HK-2 (cell line): ENCODE data around the gene CLPTM1.
"Not testable (repeated sequence)": the region's sequence is repeated elsewhere in the genome, so short reads cannot be mapped to it uniquely, and the experiment has no call there.

ENCODE experiments used
- DNase-seq: peaks from one replicate; pipeline ENCODE4 v3.0.0-alpha.2; 2018; ENCODE audit not compliant: unreplicated experiment

CLPTM1 gene

DNA sequence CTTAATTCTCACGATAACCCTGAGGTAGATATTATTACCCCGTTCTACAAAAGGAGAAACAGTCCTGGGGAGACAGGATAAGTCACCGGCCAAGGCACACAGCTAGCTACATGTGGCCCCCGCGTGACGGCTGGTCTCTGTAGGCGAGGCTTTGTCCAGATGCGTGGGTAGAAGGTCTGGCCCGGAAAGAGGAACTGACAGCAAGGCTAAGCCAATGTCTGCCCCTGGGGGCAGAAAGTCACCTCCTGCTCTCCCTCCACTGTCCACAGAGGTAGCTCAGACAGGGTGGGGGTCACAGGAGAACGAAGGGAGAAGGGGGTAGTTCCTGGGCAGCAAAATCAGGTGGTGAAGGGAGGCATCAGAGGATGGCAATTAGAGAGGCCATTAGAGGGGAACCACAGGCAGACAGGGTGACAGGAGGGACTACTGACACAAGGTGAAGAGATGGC is 11.4 kb upstream of the CLPTM1 start:
- DNase-seq: no peak

DNA sequence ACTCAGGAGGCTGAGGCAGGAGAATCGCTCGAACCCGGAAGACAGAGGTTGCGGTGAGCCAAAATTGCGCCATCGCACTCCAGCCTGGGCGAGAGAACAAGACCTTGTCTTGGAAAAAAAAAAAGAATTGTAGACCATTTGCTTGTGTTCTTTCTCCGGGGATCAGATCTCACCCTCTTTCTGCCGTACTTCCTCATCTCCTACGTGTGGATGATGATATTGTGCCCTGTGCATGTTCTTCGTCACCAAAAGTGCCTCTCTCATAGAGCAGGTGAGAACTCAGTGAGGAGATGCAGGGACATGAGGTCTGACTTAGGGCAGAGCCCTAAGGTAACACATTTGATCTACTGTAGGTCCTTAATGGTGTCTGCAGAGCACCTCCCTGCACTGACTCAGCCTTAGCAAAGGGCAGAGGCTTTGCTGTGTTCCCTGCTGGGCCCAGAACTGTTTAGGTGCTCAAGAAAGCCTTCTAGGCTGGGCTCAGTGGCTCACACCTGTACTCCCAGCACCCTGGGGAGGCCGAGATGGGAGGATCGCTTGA is 8.1 kb upstream of the CLPTM1 start:
- DNase-seq: no peak

DNA sequence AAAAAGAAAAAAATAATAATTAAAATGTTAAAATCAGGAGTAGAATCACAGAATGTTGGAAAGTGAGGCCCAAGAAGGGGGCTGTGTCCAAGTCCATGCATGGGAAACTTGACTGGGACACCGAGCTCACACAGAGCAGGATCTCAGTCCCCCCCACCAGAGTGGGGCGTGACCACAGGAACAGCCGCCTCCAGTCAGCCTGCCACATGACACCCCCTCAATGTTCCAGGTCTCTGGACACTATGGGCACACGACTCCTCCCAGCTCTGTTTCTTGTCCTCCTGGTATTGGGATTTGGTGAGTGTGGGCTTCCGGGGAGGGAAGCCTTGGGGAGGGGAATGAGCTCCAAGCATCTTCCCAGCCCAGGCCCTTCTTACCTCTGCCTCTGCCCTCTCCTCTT is 6.9 kb upstream of the CLPTM1 start:
- DNase-seq: no peak

DNA sequence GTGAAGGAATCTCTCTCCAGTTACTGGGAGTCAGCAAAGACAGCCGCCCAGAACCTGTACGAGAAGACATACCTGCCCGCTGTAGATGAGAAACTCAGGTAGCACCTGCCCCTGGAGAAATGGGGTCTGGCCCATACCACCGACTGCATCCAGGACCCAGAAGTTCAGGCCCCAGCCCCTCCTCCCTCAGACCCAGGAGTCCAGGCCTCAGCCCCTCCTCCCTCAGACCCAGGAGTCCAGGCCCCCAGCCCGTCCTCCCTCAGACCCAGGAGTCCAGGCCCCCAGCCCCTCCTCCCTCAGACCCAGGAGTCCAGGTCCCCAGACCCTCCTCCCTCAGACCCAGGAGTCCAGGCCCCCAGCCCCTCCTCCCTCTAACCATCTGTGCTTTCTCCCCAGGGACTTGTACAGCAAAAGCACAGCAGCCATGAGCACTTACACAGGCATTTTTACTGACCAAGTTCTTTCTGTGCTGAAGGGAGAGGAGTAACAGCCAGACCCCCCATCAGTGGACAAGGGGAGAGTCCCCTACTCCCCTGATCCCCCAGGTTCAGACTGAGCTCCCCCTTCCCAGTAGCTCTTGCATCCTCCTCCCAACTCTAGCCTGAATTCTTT is 6.3 kb upstream of the CLPTM1 start:
- DNase-seq: no peak

DNA sequence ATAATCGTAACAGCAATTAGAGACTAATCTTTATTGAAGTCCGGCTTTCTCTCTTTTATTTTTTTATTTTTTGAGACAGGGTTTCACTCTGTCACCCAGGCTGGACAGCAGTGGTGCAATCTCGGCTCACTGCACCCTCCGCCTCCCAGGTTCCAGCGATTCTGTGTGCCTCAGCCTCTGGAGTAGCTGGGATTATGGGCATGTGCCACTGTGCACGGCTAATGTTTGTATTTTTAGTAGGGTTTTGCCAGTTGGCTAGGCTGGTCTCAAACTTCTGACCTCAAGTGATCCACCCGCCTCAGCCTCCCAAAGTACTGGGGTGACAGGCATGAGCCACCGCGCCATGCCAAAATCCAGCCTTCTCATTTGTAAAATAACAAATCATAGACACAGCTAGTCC is 5.6 kb upstream of the CLPTM1 start:
- DNase-seq: no peak

DNA sequence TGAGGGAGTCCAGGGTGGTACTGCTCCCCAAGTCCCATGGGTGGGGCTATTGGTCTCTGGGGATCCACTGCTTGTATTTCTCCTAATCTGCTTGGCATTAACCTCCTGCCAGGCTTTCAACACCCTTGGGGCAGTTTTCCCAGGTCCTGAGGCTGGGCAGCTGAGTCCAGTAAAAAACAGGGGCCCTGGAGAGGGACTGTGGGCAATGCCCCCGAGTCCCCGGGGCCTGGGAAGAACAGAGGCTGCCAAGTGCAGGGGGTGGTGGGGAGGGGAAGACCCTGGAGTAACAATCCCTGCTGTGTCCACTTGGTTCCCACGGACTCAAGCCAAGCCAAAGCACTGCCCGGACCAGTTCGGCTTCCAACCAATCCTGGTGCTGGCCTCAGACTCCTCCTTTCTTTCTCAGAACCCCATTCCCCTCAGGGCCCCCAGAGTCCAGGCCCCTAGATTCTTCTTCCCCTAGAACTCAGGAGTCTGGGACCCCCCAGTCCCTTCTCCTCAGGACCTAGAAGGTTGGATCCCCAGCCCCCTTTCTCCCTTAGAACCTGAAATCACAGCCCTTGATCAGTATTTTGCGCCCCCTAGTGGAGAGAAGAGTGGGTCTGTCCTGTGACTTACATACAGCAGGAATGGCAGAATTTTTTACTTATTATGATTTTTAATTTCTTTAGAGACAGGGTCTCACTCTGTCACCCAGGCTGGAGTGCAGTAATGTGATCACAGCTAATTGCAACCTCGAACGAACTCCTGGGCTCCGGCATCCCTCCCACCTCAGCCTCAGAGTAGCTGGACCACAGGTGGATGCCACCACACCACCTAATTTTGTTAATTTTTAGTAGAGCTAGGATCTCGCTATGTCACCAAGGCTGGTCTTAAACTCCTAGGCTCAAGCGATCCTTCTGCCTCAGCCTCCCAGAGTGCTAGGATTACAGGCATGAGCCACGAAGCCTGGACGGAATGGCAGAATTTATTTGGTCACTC is 3.7 kb upstream of the CLPTM1 start:
- peak; percentile 56 for DNase-seq

DNA sequence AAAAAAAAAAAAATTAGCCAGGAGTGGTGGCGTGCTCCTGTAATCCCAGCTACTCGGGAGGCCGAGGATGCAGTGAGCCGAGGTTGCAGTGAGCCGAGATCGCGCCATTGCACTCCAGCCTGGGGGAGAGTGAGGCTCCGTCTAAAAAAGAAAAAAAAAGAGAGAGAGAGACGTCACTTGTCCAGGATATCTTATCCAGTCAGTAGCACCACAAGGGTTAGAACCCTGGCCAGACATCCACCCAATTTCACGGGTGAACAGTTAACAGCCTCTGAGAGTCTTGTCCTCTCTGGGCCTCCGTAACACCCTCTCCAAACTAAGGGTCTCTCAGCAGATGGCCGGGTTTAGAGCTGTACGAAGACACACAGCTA is 917 bp upstream of the CLPTM1 start:
- no peak for DNase-seq

DNA sequence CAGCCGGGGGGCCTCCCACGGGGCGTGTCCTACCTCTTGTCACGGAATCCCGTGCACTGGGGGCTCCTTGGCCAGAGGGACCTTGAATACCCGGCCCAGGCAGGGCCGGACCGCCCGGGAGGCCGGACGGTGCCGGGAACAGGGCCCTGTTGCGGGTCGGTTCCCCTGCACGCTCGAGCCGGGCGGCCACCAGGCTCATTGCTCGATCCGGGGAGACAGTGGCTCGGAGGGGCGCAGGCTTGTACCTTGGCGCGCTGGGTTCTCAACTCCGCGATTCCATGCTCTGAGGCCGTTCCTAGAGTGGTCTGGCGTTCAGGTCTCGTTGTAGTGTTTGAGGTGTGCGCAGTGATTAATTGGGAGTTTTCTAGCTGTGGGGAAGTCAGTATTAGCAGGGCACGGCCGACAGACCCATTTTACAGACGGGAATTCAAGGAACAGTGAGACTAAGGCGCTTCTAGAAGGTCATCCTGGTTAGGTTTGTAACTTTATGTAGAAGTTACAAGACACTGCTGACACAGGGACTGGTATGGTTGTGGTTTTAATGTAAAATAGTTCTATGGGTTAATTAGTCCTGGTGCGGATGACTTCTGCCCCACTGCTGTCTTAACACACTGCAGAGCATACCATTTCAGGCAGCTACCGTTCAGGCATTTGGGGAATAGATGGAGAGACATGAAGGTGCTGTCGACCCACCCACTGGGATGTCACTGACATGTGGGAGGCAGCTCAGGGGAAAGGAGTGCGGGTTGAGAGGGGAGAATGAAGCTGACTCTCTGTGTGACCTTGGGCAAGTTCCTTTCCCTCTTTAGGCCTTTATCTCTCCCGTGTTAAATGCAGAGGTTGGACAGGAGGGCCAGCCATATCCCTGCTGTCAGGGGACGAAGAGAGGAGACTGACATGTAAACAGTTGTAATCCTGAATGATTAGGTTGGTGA is 592 bp downstream of the CLPTM1 start:
- DNase-seq: no peak

DNA sequence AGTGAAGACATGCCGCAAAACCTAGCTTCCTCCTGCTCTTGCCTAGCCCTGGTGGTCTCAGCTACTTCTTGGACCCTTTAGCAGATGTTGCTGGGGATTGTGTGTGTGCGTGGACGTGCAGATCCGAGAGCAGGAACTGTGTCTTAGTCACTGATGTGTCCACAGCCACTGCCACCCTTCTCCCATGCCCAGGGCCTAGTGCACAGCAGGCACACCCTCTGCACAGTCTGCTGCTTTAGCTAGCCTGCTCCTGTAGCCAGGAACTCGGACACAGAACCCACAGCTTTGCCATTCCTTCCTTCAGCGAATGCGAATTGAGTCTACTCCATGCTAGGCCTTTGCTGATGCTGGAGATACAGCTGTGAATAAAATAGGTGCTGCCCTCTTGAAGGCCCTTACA is 2.3 kb downstream of the CLPTM1 start:
- no peak for DNase-seq

DNA sequence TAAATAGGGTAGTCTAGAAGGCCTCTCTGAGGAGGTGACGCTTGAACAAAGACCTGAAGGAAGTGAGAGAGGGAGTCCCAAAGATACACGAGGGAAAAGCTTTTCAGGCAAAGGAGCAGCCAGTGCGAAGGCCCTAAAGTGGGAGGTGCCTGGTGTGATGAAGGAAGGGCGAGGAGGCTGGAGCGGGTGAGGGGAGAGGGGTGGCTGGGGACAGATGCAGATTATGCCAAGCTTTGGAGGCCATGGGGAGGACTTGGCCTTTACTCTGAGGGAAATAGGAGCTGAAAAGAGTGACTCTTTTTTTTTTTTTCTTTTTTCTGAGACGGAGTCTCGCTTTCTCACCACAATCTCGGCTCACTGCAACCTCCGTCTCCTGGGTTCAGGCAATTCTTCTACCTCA is 2.9 kb downstream of the CLPTM1 start:
- no peak for DNase-seq

DNA sequence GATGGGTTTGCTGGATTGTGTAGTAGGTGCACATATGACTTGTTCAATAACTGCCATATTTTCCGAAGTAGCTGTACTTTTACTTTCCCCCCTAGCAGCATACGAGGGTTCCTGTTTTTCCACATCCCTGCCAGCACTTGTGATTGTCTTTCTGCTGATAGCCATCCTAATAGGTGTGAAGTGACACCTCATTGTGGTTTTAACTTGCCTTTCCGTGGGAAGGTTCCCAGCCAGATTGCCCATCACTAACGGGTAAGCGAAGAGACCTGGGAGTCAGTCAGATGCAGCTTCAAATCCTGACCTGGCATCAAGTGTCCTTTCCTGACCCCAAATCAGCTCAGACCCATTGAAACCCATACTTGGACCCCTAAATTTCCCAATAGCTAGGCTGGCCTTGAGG is 4.5 kb downstream of the CLPTM1 start:
- no peak for DNase-seq

DNA sequence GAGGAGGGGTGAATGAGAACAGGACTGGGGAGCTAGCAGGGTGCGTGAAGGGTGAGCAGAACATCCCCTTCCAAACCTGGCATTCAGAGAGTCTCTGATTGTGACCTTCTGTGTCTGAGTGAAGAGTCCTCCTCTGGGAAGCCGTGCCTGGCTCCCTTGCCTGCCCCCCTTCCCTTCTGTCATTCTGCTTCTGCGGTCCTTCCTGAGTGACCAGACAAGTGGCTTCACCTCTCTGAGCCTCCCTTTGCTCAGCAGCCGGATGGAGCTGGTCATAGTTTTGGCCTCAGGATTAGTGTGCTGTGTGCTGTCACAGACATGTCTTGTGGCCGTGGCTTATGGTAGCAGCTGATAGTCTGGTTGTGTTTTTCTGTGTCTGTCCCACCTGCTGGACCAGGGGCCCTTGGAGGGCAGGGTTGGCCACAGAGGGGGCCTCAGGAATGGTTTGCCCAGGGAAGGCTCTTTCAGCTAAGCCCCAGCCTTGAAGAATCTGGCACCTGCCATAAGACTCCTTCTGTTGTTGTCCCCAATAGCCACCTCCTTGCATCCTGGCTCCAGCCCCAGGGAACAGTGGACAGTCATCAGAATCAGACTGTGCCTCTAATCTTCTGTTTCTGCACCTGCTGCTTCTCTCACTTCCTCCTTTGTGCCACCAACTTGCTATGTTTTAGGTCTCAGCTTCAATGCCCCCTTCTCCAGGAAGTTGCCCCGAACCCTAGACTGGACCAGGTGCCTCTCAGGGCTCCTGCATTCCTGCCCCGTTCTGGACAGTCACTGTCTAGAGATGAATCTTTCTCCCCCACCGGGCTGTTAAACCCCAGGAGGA is 5.9 kb downstream of the CLPTM1 start:
- DNase-seq: no peak

DNA sequence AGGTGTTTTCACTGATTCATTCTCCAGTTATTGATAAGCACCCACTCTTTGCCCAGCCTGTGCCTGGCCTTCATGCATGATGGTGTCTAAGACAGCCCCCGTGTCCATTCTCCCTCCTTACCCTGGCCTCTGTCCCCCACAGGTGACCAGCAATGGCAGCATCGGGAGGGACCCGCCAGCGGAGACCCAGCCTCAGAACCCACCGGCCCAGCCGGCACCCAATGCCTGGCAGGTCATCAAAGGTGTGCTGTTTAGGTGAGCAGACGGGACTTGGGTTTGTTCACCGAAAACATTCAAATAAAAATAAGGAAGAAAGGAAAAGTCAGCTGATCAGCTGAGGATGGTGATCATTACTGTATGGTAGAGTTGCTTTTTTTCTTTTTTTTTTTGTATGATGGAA is 6.6 kb downstream of the CLPTM1 start:
- DNase-seq: no peak

DNA sequence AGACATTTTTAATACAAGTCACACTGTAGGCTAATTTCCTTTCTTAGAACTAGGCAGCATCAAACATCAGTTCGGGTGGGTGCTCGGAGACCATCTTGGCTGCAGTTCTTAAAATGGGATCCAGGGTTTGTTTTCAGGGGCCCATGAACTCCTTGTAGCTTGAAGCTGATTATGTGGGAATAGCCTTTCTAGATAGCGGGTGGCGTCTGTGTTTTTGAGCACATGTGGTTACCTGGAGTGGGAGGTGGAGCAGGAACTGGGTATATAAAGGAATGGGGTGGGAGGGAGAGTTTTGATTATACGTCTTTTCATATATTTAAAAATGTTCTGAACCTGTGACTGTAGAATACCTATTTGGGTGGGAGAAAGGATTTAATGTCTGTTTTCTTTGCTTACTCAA is 12.9 kb downstream of the CLPTM1 start:
- no peak for DNase-seq

DNA sequence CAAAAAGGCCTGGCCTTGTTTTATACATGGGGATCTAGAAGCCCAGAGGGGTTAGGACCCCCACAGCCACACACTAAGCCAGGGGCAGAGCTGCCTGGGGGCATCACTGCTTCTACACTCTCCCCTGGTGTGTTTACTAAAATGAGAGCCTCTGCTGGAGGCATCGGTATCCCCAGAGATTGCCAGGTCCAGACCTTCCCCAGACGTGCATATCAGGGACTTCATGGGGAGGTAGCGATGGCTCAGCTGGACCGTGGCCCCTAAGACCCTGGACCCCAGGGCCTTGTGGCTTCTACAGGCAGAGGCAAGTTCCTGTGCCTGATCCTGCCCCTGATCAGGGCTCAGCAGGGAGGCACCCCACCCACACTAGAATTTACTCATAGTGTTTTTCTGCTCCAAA is 13.5 kb downstream of the CLPTM1 start:
- DNase-seq: no peak

DNA sequence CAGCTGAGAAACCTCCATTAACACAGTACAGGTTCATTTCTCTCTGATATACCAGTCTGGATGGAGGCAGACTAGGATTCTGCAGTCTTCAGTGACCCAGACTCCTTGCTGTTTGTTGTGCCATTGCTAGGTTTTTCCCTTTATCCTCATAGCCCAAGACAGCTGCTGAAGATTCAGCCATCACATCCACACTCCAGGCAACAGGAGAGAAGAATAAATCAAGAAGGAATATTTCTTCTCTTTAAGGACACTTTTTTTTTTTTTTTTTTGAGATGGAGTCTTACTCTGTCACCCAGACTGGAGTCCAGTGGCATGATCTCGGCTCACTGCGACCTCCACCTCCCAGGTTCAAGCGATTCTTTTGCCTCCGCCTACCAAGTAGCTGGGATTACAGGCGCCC is 14.3 kb downstream of the CLPTM1 start:
- DNase-seq: no peak

DNA sequence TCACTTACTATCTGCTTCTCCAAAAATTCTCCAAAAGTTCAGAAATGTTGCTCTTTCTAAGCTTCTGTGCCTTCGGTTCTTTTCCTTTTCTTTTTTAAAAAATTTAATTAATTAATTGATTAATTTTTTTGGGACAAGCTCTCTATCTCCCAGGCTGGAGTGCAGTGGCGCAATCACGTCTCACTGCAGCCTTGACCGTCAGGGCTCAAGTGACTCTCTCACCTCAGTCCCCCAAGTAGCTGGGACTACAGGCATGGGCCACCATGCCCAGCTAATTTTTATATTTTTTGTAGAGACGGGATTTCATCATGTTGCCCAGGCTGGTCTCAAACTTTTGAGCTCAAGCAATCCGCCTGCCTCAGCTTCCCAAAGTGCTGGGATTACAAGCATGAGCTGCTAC is 16.3 kb downstream of the CLPTM1 start:
- DNase-seq: not testable (repeated sequence)

DNA sequence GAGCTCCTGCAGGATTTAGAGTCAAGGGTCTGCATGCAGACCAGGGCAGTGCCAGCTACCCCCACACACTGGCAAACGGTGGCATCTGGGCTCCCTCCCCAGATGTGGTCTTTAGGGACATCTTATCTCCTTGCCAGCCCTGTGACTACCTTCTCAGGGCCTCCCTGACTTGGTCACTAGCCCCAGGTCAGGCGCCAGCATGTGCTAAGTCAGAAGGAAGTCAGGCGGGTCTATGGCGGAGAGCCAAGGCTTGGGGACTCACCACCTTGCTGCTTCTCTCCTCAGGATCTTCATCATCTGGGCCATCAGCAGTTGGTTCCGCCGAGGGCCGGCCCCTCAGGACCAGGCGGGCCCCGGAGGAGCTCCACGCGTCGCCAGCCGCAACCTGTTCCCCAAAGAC is 17.6 kb downstream of the CLPTM1 start:
- no peak for DNase-seq

DNA sequence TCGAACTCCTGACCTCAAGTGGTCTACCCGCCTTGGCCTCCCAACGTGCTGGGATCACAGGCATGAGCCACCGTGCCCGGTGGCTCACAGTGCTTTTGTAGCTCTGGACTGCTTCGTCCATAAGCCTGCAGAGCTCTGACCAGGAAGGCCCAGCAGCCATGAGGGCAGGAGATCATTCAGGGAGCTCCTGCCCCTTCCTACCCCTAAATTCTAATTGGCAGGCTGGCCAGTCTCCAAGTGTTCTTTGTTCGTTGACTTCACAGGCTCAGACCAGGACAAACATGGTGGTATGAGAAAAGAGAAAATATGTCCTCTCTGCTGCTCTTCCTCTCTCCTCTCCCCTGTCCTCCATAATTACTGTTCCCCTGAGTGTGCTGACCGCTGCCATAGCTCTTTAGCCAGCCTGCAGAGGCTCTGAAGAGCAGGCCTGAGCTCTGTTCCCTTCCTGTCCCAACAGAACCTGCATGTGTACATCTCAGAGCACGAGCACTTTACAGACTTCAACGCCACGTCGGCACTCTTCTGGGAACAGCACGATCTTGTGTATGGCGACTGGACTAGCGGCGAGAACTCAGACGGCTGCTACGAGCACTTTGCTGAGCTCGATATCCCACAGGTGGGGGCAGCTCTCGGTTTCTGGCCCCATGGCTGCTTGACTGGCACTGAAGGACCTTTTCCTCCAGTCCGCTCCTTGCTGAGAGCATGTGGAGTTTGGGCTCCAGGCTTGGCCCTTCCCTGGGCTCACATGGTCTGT is 19.0 kb downstream of the CLPTM1 start:
- no peak for DNase-seq

DNA sequence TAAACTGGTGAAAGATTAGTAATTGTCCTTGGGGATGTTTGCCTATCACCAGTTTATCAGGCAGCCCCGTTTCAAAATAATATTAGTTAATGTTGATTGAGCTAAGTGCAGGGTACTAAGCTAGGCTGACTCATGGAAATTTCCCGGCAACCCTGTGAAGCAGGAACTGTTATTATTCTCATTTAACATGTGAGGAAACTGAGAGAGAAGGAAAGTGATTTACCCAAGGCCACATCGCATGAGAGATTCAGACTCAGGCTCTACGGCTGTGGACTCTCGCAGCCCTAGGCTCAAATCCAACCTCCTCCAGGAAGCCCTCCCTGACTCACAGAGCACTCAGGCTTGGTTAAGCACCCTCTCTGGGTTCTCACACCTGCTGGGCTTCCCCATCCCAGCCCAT is 19.7 kb downstream of the CLPTM1 start:
- DNase-seq: no peak
